GM23338 (cell line): ENCODE results near the gene PSIP1. TPM values are rescaled to one million over a fixed set of nuclear protein-coding genes. Genes with fewer than 3 reads are reported as not detected.

Experiments
- ATAC-seq: fragments of 200-7000 bp; cut with Tn5 transposase; 3 replicates; pipeline ENCODE4 v1.9.1; 2020
- DNase-seq: peaks from one replicate; pipeline ENCODE4 v3.0.0-alpha.2; 2015; ENCODE audit warnings: low spot score
- H2AFZ ChIP-seq: fragments of 200-600 bp; sonication (generic); 2 replicates; pipeline ENCODE4 v1.8.0; 2016; ENCODE audit warnings: antibody characterized with exemption, mild to moderate bottlenecking, moderate library complexity
- H3F3A ChIP-seq: fragments of 200-600 bp; sonication (generic); replicated peaks from 2 replicates; pipeline ENCODE4 v1.8.0; 2017; ENCODE audit warnings: antibody characterized with exemption, mixed run types, low read depth
- H3K27ac ChIP-seq: fragments of 200-600 bp; sonication (generic); 2 replicates; pipeline ENCODE4 v1.6.1; 2016; ENCODE audit warnings: low read depth
- H3K27me3 ChIP-seq: fragments of 200-600 bp; sonication (generic); 2 replicates; pipeline ENCODE4 v1.8.0; 2016; ENCODE audit warnings: mild to moderate bottlenecking, mixed run types, moderate library complexity; ENCODE audit not compliant: insufficient read depth
- H3K36me3 ChIP-seq: fragments of 200-600 bp; sonication (generic); 2 replicates; pipeline ENCODE4 v1.8.0; 2016; ENCODE audit warnings: mild to moderate bottlenecking; ENCODE audit not compliant: insufficient read depth
- H3K4me1 ChIP-seq: fragments of 200-600 bp; sonication (generic); 2 replicates; pipeline ENCODE4 v1.8.0; 2016; ENCODE audit warnings: mild to moderate bottlenecking, moderate library complexity; ENCODE audit not compliant: insufficient read depth
- H3K4me2 ChIP-seq: fragments of 200-600 bp; sonication (generic); 2 replicates; pipeline ENCODE4 v1.7.1; 2017; ENCODE audit warnings: mixed run types
- H3K4me3 ChIP-seq: fragments of 200-600 bp; sonication (generic); 2 replicates; pipeline ENCODE4 v1.6.1; 2016; ENCODE audit warnings: mixed run types
- H3K79me2 ChIP-seq: fragments of 200-600 bp; sonication (generic); replicated peaks from 2 replicates; pipeline ENCODE4 v1.8.0; 2017; ENCODE audit warnings: mild to moderate bottlenecking; ENCODE audit not compliant: insufficient read depth
- H3K9me2 ChIP-seq: fragments of 200-600 bp; sonication (generic); 2 replicates; pipeline ENCODE4 v1.8.0; 2017; ENCODE audit not compliant: insufficient read depth
- H4K20me1 ChIP-seq: fragments of 200-600 bp; sonication (generic); replicated peaks from 2 replicates; pipeline ENCODE4 v1.8.0; 2017; ENCODE audit warnings: mild to moderate bottlenecking; ENCODE audit not compliant: insufficient read depth
- H3K27ac Mint-ChIP-seq: 2 replicates; pipeline ENCODE4 v1.8.0; 2020; ENCODE audit warnings: inconsistent platforms, mild to moderate bottlenecking, moderate library complexity, mixed read lengths
- H3K27me3 Mint-ChIP-seq: 3 replicates; pipeline ENCODE4 v1.8.0; 2022; ENCODE audit warnings: low read depth, mild to moderate bottlenecking, moderate library complexity, mixed read lengths, inconsistent platforms; ENCODE audit not compliant: insufficient read depth, poor library complexity
- H3K36me3 Mint-ChIP-seq: 3 replicates; pipeline ENCODE4 v1.8.0; 2021; ENCODE audit warnings: low read depth, mild to moderate bottlenecking, inconsistent platforms, moderate library complexity, mixed read lengths
- H3K4me1 Mint-ChIP-seq: 3 replicates; pipeline ENCODE4 v1.8.0; 2020; ENCODE audit warnings: mild to moderate bottlenecking, inconsistent platforms, mixed read lengths
- H3K4me3 Mint-ChIP-seq: 3 replicates; pipeline ENCODE4 v1.8.0; 2021; ENCODE audit warnings: moderate library complexity, mild to moderate bottlenecking, inconsistent platforms, mixed read lengths
- H3K9me3 Mint-ChIP-seq: 3 replicates; pipeline ENCODE4 v1.8.0; 2020; ENCODE audit warnings: moderate library complexity, mild to moderate bottlenecking, inconsistent platforms, mixed read lengths
- CREB1 ChIP-seq: fragments of 250-450 bp; sonication (Bioruptor Pico); IDR thresholded peaks from 2 replicates; pipeline ENCODE4 v1.5.0; 2020; ENCODE audit warnings: low read depth, mild to moderate bottlenecking, moderate library complexity
- CTCF ChIP-seq, 2 experiments: fragments of 200-600 bp in 1 of 2; sonication (generic) in 1 of 2; conservative IDR thresholded peaks; 2 replicates each; pipeline versions ENCODE4 v1.5.1 to v1.6.1; 2016 to 2017; ENCODE audit warnings: antibody characterized with exemption in 2 of 2, low read depth in 2 of 2, mild to moderate bottlenecking in 2 of 2, moderate library complexity in 1 of 2
- ETS1 ChIP-seq: IDR thresholded peaks from 2 replicates; pipeline ENCODE4 v1.6.1; 2016; ENCODE audit warnings: antibody characterized with exemption
- EZH2 ChIP-seq: fragments of 200-600 bp; sonication (generic); IDR thresholded peaks from one replicate; pipeline ENCODE4 v1.8.0; 2017; ENCODE audit warnings: antibody characterized with exemption, mild to moderate bottlenecking, low read depth; ENCODE audit not compliant: unreplicated experiment
- EZH2phosphoT487 ChIP-seq: fragments of 200-600 bp; sonication (generic); IDR thresholded peaks from one replicate; pipeline ENCODE4 v1.8.1; 2018; ENCODE audit warnings: antibody characterized with exemption; ENCODE audit not compliant: unreplicated experiment
- JUNB ChIP-seq: IDR thresholded peaks from one replicate; pipeline ENCODE4 v1.6.1; 2016; ENCODE audit warnings: antibody characterized with exemption; ENCODE audit not compliant: unreplicated experiment
- NANOG ChIP-seq: IDR thresholded peaks from 2 replicates; pipeline ENCODE4 v1.6.1; 2016; ENCODE audit warnings: antibody characterized with exemption, borderline replicate concordance
- POLR2AphosphoS5 ChIP-seq: IDR thresholded peaks from 2 replicates; pipeline ENCODE4 v1.6.1; 2016; ENCODE audit warnings: antibody characterized with exemption, low read depth
- REST ChIP-seq: IDR thresholded peaks from one replicate; pipeline ENCODE4 v1.6.1; 2018; ENCODE audit warnings: antibody characterized with exemption; ENCODE audit not compliant: unreplicated experiment
- STAT1 ChIP-seq: IDR thresholded peaks from one replicate; pipeline ENCODE4 v1.6.1; 2016; ENCODE audit warnings: antibody characterized with exemption; ENCODE audit not compliant: unreplicated experiment
- ZNF114 ChIP-seq: fragments of 250-450 bp; sonication (Bioruptor Pico); IDR thresholded peaks from 2 replicates; pipeline ENCODE4 v1.5.0; 2020; ENCODE audit warnings: mild to moderate bottlenecking, moderate library complexity
- ZNF331 ChIP-seq: fragments of 250-450 bp; sonication (Bioruptor Pico); IDR thresholded peaks from 2 replicates; pipeline ENCODE4 v1.5.0; 2020; ENCODE audit warnings: low read depth, mild to moderate bottlenecking, moderate library complexity
- ZNF462 ChIP-seq: fragments of 250-450 bp; sonication (Bioruptor Pico); IDR thresholded peaks from 2 replicates; pipeline ENCODE4 v1.5.0; 2020; ENCODE audit warnings: mild to moderate bottlenecking, moderate library complexity
- polyA plus RNA-seq: library from polyadenylated mRNA; unstranded; fragments of >200 nt; fragmentation: Nextera tagmentation; extraction: Ambion mirVana; gene quantifications from 2 replicates; pipeline ENCODE4 v1.2.1, GENCODE V29; 2016
- total RNA-seq: library from RNA; depleted of rRNA; stranded (reverse); fragments of >200 nt; shearing (Covaris generic); gene quantifications from 2 replicates; pipeline ENCODE4 v1.2.3, GENCODE V29; 2014

Gene PSIP1
- total and polyA plus RNA-seq, 2 experiments from 2014 or later: 332 to 989 TPM

GRCh38 chr9:15521254-15521653, 10.5 kb upstream of the PSIP1 start:
- Histone ChIP-seq H3K27me3 (no peaks in the 10 kb centered on the region), H3K4me3 (no peak overlapping the region), H3K4me2 (no peak overlapping the region), H3K79me2 (no peaks in the 10 kb centered on the region), H3K27ac (no peak overlapping the region), H3F3A (no peaks in the 10 kb centered on the region), H4K20me1 (no peaks in the 10 kb centered on the region), H3K4me1 (peaks cover 4% of the 10 kb centered on the region; the same call in 1 of the 2 replicates), H3K36me3 (no peaks in the 10 kb centered on the region), H3K9me2 (no peaks in the 10 kb centered on the region), H2AFZ (no peak overlapping the region)
- no peaks in the 10 kb centered on the region for H3K27me3 Mint-ChIP-seq
- no peaks in the 10 kb centered on the region for H3K36me3 Mint-ChIP-seq
- no peak for DNase-seq
- H3K9me3 Mint-ChIP-seq: no peaks in the 10 kb centered on the region
- H3K27ac Mint-ChIP-seq: no peak overlapping the region
- TF ChIP-seq JUNB (no peak), ETS1 (no peak), CTCF (conservative IDR thresholded peaks at IDR 0.05; ENCODE audit: low read depth in 2 of 2) (no peak), ZNF462 (CRISPR knock-in tag) (no peak), STAT1 (no peak), ZNF331 (CRISPR knock-in tag) (no peak), ZNF114 (no peak), CREB1 (CRISPR knock-in tag) (no peak), EZH2 (no peak), REST (no peak), EZH2phosphoT487 (no peak), NANOG (no peak), POLR2AphosphoS5 (no peak)
- no peak overlapping the region for H3K4me3 Mint-ChIP-seq
- ATAC-seq: no peak
- peaks cover 5% of the 10 kb centered on the region; the same call in 2 of the 3 replicates for H3K4me1 Mint-ChIP-seq
